Brain microvascular endothelial cell (primary cell): ENCODE results near the gene NRG2.

Experiments
- DNase-seq: peaks from one replicate; pipeline ENCODE4 v3.0.0-alpha.2; 2020
- H3K27ac ChIP-seq: fragments of 250-450 bp; sonication (Bioruptor Pico); 2 replicates; pipeline ENCODE4 v1.5.1; 2020; ENCODE audit warnings: mild to moderate bottlenecking, moderate library complexity
- H3K27me3 ChIP-seq: fragments of 250-450 bp; sonication (Bioruptor Pico); replicated peaks from 2 replicates; pipeline ENCODE4 v1.5.1; 2020; ENCODE audit warnings: mild to moderate bottlenecking
- H3K36me3 ChIP-seq: fragments of 250-450 bp; sonication (Bioruptor Pico); replicated peaks from 2 replicates; pipeline ENCODE4 v1.5.1; 2020; ENCODE audit warnings: mild to moderate bottlenecking
- H3K4me3 ChIP-seq: 2 replicates; pipeline ENCODE4 v1.5.1; 2011; ENCODE audit warnings: low read depth, mild to moderate bottlenecking, control low read depth, low read length, moderate library complexity
- CTCF ChIP-seq: IDR thresholded peaks from 2 replicates; pipeline ENCODE4 v1.5.1; 2011; ENCODE audit warnings: low read depth, mild to moderate bottlenecking, moderate library complexity, low read length, control low read depth, inconsistent platforms; ENCODE audit errors: missing control alignments
- in situ Hi-C: cut with HindIII; loops from 2 replicates; pipeline ENCODE4 v1.10.0; 2017; ENCODE audit warnings: low sequenced_read_pairs, low pct_ligation_motif_present

NRG2 gene

DNA sequence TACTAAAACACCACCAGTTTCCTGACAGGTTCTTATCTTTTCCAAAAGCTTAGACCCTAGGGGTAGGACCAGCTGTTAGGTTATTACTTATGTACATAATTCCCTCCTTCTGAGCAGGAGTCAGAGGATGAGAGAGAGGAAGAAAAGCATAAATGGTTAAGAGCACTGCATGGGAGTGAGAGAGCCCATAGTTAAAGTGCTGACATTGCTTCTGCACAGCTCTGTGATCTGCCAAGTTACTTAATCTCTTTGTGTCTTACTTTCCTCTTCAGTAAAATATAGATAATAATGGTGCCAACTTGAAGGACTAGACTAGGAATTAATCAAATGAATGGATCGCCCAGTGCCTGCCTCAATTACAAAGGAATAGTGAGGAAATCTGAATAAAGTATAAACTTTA is 66.4 kb downstream of the NRG2 start:
- no peak for DNase-seq
- Histone ChIP-seq H3K27me3 (no peaks in the 10 kb centered on the region), H3K27ac (no peak overlapping the region), H3K36me3 (no peaks in the 10 kb centered on the region), H3K4me3 (no peak overlapping the region)
- in situ Hi-C loops: no loop called here
- TF ChIP-seq CTCF: no peak

GRCh38 chr5:139975942-139976341 is 67.2 kb downstream of the NRG2 start:
- H3K4me3 ChIP-seq: no peak overlapping the region
- H3K36me3 ChIP-seq: no peaks in the 10 kb centered on the region
- DNase-seq: no peak
- no peak overlapping the region for H3K27ac ChIP-seq
- TF ChIP-seq CTCF: no peak
- no peaks in the 10 kb centered on the region for H3K27me3 ChIP-seq
- in situ Hi-C loops: no loop called here

- in situ Hi-C loops: no loop called here
- Histone ChIP-seq H3K36me3 (no peaks in the 10 kb centered on the region), H3K27me3 (peaks cover 2% of the 10 kb centered on the region), H3K27ac (no peak overlapping the region), H3K4me3 (no peak overlapping the region)
- no peak for TF ChIP-seq CTCF
- no peak for DNase-seq
These were observed 67.8 kb downstream of the NRG2 start for GRCh38 chr5:139975306-139975705.

GRCh38 chr5:139974661-139975060 is 68.4 kb downstream of the NRG2 start:
- no peak overlapping the region for H3K27ac ChIP-seq
- TF ChIP-seq CTCF: no peak
- in situ Hi-C loops: no loop called here
- H3K27me3 ChIP-seq: peaks cover 2% of the 10 kb centered on the region
- DNase-seq: no peak
- H3K4me3 ChIP-seq: no peak overlapping the region
- H3K36me3 ChIP-seq: no peaks in the 10 kb centered on the region

DNA sequence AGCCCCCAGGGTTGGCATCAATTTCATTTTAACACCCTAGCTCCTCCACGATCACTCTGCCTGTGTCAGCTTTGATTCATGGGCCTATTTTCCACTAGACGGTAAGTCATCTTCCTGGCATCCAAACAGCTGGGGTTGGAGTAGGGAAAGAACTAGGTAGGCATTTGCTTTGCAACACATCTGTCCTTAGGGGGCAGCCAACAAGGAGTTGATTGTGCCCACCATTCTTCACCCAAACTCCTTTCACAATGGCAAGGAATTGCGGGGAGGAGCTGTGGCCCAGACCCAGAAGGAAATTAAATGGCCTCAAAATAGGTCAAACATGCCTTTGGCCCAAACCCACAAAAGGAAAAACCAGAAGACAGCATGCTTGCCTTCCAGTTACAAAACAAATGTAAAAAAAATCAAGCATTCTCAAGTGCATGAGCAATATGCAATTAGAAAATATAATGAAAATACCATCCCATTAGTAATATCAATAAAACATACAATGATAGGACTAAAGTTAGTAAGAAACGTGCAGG is 71.8 kb downstream of the NRG2 start:
- peaks cover 2% of the 10 kb centered on the region for H3K27me3 ChIP-seq
- in situ Hi-C loops: no loop called here
- H3K27ac ChIP-seq: no peak overlapping the region
- no peak for DNase-seq
- H3K4me3 ChIP-seq: no peak overlapping the region
- no peaks in the 10 kb centered on the region for H3K36me3 ChIP-seq
- no peak for TF ChIP-seq CTCF

DNA sequence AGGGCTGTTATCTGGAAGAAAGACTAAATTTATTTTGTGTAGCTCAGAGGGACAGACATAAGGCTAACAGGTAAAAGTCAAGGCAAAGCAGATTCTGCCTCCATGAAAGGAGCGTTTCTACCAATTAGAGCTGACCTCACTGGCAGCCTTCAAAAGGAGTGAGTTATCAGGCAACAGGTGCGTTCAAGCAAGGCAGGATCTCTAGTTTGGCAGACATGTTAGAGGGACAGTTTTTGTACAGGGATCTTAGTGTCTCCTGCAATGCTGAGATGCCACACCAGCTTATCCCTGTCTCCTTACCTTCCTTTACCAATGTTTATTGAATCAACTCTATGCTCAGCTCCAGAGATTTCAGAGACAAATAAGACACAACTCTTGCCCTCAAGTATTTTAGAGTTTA is 73.8 kb downstream of the NRG2 start:
- Histone ChIP-seq H3K36me3 (no peaks in the 10 kb centered on the region), H3K27ac (no peak overlapping the region), H3K27me3 (peaks cover 4% of the 10 kb centered on the region), H3K4me3 (no peak overlapping the region)
- in situ Hi-C loops: no loop called here
- TF ChIP-seq CTCF: no peak
- no peak for DNase-seq
